ENCODE measurements around the gene WNT2. TPM values are rescaled to one million over a fixed set of nuclear protein-coding genes. Genes with fewer than 3 reads are reported as not detected.

WNT2 gene
- total RNA-seq, 3 donors from 2014 or later (not counting 1 experiment from before 2014, with no cell fraction given), result not detected

DNA sequence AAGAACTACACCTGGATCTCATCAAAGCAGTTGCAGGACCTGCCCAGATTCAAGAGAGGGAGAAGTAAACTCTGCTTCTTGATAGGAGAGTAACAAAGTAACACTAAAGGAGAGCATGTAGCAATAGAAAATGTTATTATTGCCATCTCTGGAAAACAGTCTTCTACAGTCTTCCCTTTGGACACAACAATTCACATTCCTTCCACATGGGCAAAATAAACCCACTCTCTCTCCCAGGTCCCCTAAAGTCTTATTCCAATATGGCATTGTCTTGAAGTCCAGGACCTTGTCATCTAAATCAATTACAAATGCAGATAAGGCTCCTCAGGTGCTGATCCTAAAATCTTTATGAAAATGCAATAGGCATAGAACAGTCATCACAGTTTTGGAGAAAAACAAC lies 10.3 kb upstream of the WNT2 start:
- Histone ChIP-seq H3K4me3 (ENCODE audit: low read length) (no peak overlapping the region), H3K27ac (ENCODE audit: low read length) (no peak overlapping the region), H3K4me1 (ENCODE audit: control insufficient read depth, insufficient read depth, low read length) (no peaks in the 10 kb centered on the region), H3K36me3 (ENCODE audit: control insufficient read depth, insufficient read depth, low read length) (no peaks in the 10 kb centered on the region), H3K27me3 (ENCODE audit: control insufficient read depth, insufficient read depth, low read length) (no peaks in the 10 kb centered on the region), H3K9me3 (ENCODE audit: control insufficient read depth, insufficient read depth, low read length) (no peaks in the 10 kb centered on the region)
- no peak for TF ChIP-seq CTCF (IDR thresholded peaks at IDR 0.05)
- H3K36me3 Mint-ChIP-seq, result no peaks in the 10 kb centered on the region
- ATAC-seq, result no peak
- H3K9me3 Mint-ChIP-seq, result peaks cover 3 to 10% of the 10 kb centered on the region in 2 donors
- H3K4me1 Mint-ChIP-seq, result no peaks in the 10 kb centered on the region
- H3K4me3 Mint-ChIP-seq, result no peak overlapping the region
- H3K27me3 Mint-ChIP-seq (ENCODE audit: low read depth in 2 of 2), result no peaks in the 10 kb centered on the region
- H3K27ac Mint-ChIP-seq, result no peak overlapping the region
- intact Hi-C loops (cut with micrococcal nuclease), result no loop called here
- no peak for DNase-seq

DNA sequence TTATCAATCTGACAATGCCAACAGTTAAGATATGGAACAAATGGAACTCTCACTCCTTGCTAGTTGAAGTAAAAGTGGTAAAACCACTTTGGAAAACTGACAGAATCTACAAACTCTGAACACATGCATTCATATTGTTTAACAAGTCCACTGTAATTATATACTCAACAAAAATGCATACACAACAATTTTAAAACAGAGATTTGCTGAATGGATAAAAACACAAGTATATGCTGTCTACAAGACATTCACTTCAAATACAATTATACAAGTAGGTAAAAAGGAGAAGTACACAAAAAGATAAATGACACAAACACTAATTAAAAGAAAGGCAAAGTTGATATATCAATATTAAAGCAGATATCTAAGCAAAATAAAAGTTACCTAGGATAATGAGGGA lies 9.2 kb upstream of the WNT2 start:
- Histone ChIP-seq H3K27ac (ENCODE audit: low read length) (no peak overlapping the region), H3K4me3 (ENCODE audit: low read length) (no peak overlapping the region), H3K27me3 (ENCODE audit: control insufficient read depth, insufficient read depth, low read length) (no peaks in the 10 kb centered on the region), H3K36me3 (ENCODE audit: control insufficient read depth, insufficient read depth, low read length) (no peaks in the 10 kb centered on the region), H3K9me3 (ENCODE audit: control insufficient read depth, insufficient read depth, low read length) (no peaks in the 10 kb centered on the region), H3K4me1 (ENCODE audit: control insufficient read depth, insufficient read depth, low read length) (no peaks in the 10 kb centered on the region)
- ATAC-seq, result no peak
- no peak for DNase-seq
- H3K4me1 Mint-ChIP-seq, result no peaks in the 10 kb centered on the region
- H3K27ac Mint-ChIP-seq, result no peak overlapping the region
- H3K4me3 Mint-ChIP-seq, result no peak overlapping the region
- no peaks in the 10 kb centered on the region for H3K36me3 Mint-ChIP-seq
- intact Hi-C loops (cut with micrococcal nuclease), result no loop called here
- TF ChIP-seq CTCF (IDR thresholded peaks at IDR 0.05), result no peak
- peaks cover 0 to under 1% of the 10 kb centered on the region in 2 donors for H3K27me3 Mint-ChIP-seq (ENCODE audit: low read depth in 2 of 2)
- peaks cover 3 to 10% of the 10 kb centered on the region in 2 donors for H3K9me3 Mint-ChIP-seq

DNA sequence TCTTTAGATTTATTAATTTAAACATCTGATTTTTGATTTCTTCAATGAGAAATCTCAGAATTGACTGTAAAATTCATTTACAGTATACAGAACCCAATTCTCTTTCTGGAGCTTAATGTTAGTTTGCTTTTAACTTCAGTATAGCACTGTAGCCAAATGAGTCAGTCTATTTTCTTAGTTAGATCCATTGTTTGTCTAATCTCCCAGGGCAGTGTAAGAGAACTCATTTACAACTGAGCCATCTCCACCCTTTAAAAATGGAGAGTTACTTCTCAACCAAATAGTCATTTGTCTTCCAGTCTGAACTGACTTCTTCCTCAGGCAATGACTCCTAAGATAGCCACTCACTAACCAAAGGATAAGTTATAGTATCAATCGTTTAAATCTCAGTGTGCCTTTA lies 3.0 kb upstream of the WNT2 start:
- H3K27me3 ChIP-seq (ENCODE audit: control insufficient read depth, insufficient read depth, low read length), result peaks cover 23% of the 10 kb centered on the region
- peaks cover 4% of the 10 kb centered on the region for H3K9me3 ChIP-seq (ENCODE audit: control insufficient read depth, insufficient read depth, low read length)
- Mint-ChIP-seq H3K27ac (no peak overlapping the region), H3K36me3 (peaks cover 7% of the 10 kb centered on the region), H3K9me3 (peaks cover 3 to 5% of the 10 kb centered on the region in 2 donors), H3K4me1 (peaks cover 4 to 5% of the 10 kb centered on the region in 2 donors), H3K4me3 (no peak overlapping the region), H3K27me3 (ENCODE audit: low read depth in 2 of 2) (peaks cover 28 to 48% of the 10 kb centered on the region in 2 donors)
- no peak for TF ChIP-seq CTCF (IDR thresholded peaks at IDR 0.05)
- H3K4me3 ChIP-seq (ENCODE audit: low read length), result no peak overlapping the region
- intact Hi-C loops (cut with micrococcal nuclease), result no loop called here
- H3K36me3 ChIP-seq (ENCODE audit: control insufficient read depth, insufficient read depth, low read length), result no peaks in the 10 kb centered on the region
- ATAC-seq (no peak), DNase-seq (no peak)
- no peaks in the 10 kb centered on the region for H3K4me1 ChIP-seq (ENCODE audit: control insufficient read depth, insufficient read depth, low read length)
- H3K27ac ChIP-seq (ENCODE audit: low read length), result no peak overlapping the region
- 93% methylated on average over 1 of the region's 1 CpG for WGBS (ENCODE audit: insufficient coverage)

GRCh38 chr7:117324960-117325359 lies 2.1 kb upstream of the WNT2 start:
- TF ChIP-seq CTCF (IDR thresholded peaks at IDR 0.05), result no peak
- H3K4me1 Mint-ChIP-seq, result peaks cover 4 to 5% of the 10 kb centered on the region in 2 donors
- peaks cover 4% of the 10 kb centered on the region for H3K9me3 ChIP-seq (ENCODE audit: control insufficient read depth, insufficient read depth, low read length)
- ATAC-seq (no peak), DNase-seq (no peak)
- H3K36me3 ChIP-seq (ENCODE audit: control insufficient read depth, insufficient read depth, low read length), result no peaks in the 10 kb centered on the region
- peaks cover 27% of the 10 kb centered on the region for H3K27me3 ChIP-seq (ENCODE audit: control insufficient read depth, insufficient read depth, low read length)
- H3K27ac Mint-ChIP-seq, result no peak overlapping the region
- intact Hi-C loops (cut with micrococcal nuclease), result no loop called here
- H3K27ac ChIP-seq (ENCODE audit: low read length), result no peak overlapping the region
- peaks cover 3% of the 10 kb centered on the region in 2 donors for H3K9me3 Mint-ChIP-seq
- no peak overlapping the region for H3K4me3 Mint-ChIP-seq
- H3K4me3 ChIP-seq (ENCODE audit: low read length), result no peak overlapping the region
- H3K36me3 Mint-ChIP-seq, result peaks cover 7% of the 10 kb centered on the region
- peaks cover 32 to 56% of the 10 kb centered on the region in 2 donors for H3K27me3 Mint-ChIP-seq (ENCODE audit: low read depth in 2 of 2)
- 97% methylated on average over 2 of the region's 4 CpGs for WGBS (ENCODE audit: insufficient coverage)
- H3K4me1 ChIP-seq (ENCODE audit: control insufficient read depth, insufficient read depth, low read length), result no peaks in the 10 kb centered on the region

Data from natural killer cell (primary cell).